GM23338 (cell line): ENCODE measurements around the gene LIMA1. TPM values are rescaled to one million over a fixed set of nuclear protein-coding genes. Genes with fewer than 3 reads are reported as not detected.

Source experiments
- ATAC-seq: fragments of 200-7000 bp; cut with Tn5 transposase; 3 replicates; pipeline ENCODE4 v1.9.1; 2020
- DNase-seq: peaks from one replicate; pipeline ENCODE4 v3.0.0-alpha.2; 2015; ENCODE audit warnings: low spot score
- H2AFZ ChIP-seq: fragments of 200-600 bp; sonication (generic); 2 replicates; pipeline ENCODE4 v1.8.0; 2016; ENCODE audit warnings: antibody characterized with exemption, mild to moderate bottlenecking, moderate library complexity
- H3F3A ChIP-seq: fragments of 200-600 bp; sonication (generic); replicated peaks from 2 replicates; pipeline ENCODE4 v1.8.0; 2017; ENCODE audit warnings: antibody characterized with exemption, mixed run types, low read depth
- H3K27ac ChIP-seq: fragments of 200-600 bp; sonication (generic); 2 replicates; pipeline ENCODE4 v1.6.1; 2016; ENCODE audit warnings: low read depth
- H3K27me3 ChIP-seq: fragments of 200-600 bp; sonication (generic); 2 replicates; pipeline ENCODE4 v1.8.0; 2016; ENCODE audit warnings: mild to moderate bottlenecking, mixed run types, moderate library complexity; ENCODE audit not compliant: insufficient read depth
- H3K36me3 ChIP-seq: fragments of 200-600 bp; sonication (generic); 2 replicates; pipeline ENCODE4 v1.8.0; 2016; ENCODE audit warnings: mild to moderate bottlenecking; ENCODE audit not compliant: insufficient read depth
- H3K4me1 ChIP-seq: fragments of 200-600 bp; sonication (generic); 2 replicates; pipeline ENCODE4 v1.8.0; 2016; ENCODE audit warnings: mild to moderate bottlenecking, moderate library complexity; ENCODE audit not compliant: insufficient read depth
- H3K4me2 ChIP-seq: fragments of 200-600 bp; sonication (generic); 2 replicates; pipeline ENCODE4 v1.7.1; 2017; ENCODE audit warnings: mixed run types
- H3K4me3 ChIP-seq: fragments of 200-600 bp; sonication (generic); 2 replicates; pipeline ENCODE4 v1.6.1; 2016; ENCODE audit warnings: mixed run types
- H3K79me2 ChIP-seq: fragments of 200-600 bp; sonication (generic); replicated peaks from 2 replicates; pipeline ENCODE4 v1.8.0; 2017; ENCODE audit warnings: mild to moderate bottlenecking; ENCODE audit not compliant: insufficient read depth
- H3K9me2 ChIP-seq: fragments of 200-600 bp; sonication (generic); 2 replicates; pipeline ENCODE4 v1.8.0; 2017; ENCODE audit not compliant: insufficient read depth
- H4K20me1 ChIP-seq: fragments of 200-600 bp; sonication (generic); replicated peaks from 2 replicates; pipeline ENCODE4 v1.8.0; 2017; ENCODE audit warnings: mild to moderate bottlenecking; ENCODE audit not compliant: insufficient read depth
- H3K27ac Mint-ChIP-seq: 2 replicates; pipeline ENCODE4 v1.8.0; 2020; ENCODE audit warnings: inconsistent platforms, mild to moderate bottlenecking, moderate library complexity, mixed read lengths
- H3K27me3 Mint-ChIP-seq: 3 replicates; pipeline ENCODE4 v1.8.0; 2022; ENCODE audit warnings: low read depth, mild to moderate bottlenecking, moderate library complexity, mixed read lengths, inconsistent platforms; ENCODE audit not compliant: insufficient read depth, poor library complexity
- H3K36me3 Mint-ChIP-seq: 3 replicates; pipeline ENCODE4 v1.8.0; 2021; ENCODE audit warnings: low read depth, mild to moderate bottlenecking, inconsistent platforms, moderate library complexity, mixed read lengths
- H3K4me1 Mint-ChIP-seq: 3 replicates; pipeline ENCODE4 v1.8.0; 2020; ENCODE audit warnings: mild to moderate bottlenecking, inconsistent platforms, mixed read lengths
- H3K4me3 Mint-ChIP-seq: 3 replicates; pipeline ENCODE4 v1.8.0; 2021; ENCODE audit warnings: moderate library complexity, mild to moderate bottlenecking, inconsistent platforms, mixed read lengths
- H3K9me3 Mint-ChIP-seq: 3 replicates; pipeline ENCODE4 v1.8.0; 2020; ENCODE audit warnings: moderate library complexity, mild to moderate bottlenecking, inconsistent platforms, mixed read lengths
- CREB1 ChIP-seq: fragments of 250-450 bp; sonication (Bioruptor Pico); IDR thresholded peaks from 2 replicates; pipeline ENCODE4 v1.5.0; 2020; ENCODE audit warnings: low read depth, mild to moderate bottlenecking, moderate library complexity
- EZH2 ChIP-seq: fragments of 200-600 bp; sonication (generic); IDR thresholded peaks from one replicate; pipeline ENCODE4 v1.8.0; 2017; ENCODE audit warnings: antibody characterized with exemption, mild to moderate bottlenecking, low read depth; ENCODE audit not compliant: unreplicated experiment
- EZH2phosphoT487 ChIP-seq: fragments of 200-600 bp; sonication (generic); IDR thresholded peaks from one replicate; pipeline ENCODE4 v1.8.1; 2018; ENCODE audit warnings: antibody characterized with exemption; ENCODE audit not compliant: unreplicated experiment
- NANOG ChIP-seq: IDR thresholded peaks from 2 replicates; pipeline ENCODE4 v1.6.1; 2016; ENCODE audit warnings: antibody characterized with exemption, borderline replicate concordance
- STAT1 ChIP-seq: IDR thresholded peaks from one replicate; pipeline ENCODE4 v1.6.1; 2016; ENCODE audit warnings: antibody characterized with exemption; ENCODE audit not compliant: unreplicated experiment
- ZNF114 ChIP-seq: fragments of 250-450 bp; sonication (Bioruptor Pico); IDR thresholded peaks from 2 replicates; pipeline ENCODE4 v1.5.0; 2020; ENCODE audit warnings: mild to moderate bottlenecking, moderate library complexity
- ZNF331 ChIP-seq: fragments of 250-450 bp; sonication (Bioruptor Pico); IDR thresholded peaks from 2 replicates; pipeline ENCODE4 v1.5.0; 2020; ENCODE audit warnings: low read depth, mild to moderate bottlenecking, moderate library complexity
- polyA plus RNA-seq: library from polyadenylated mRNA; unstranded; fragments of >200 nt; fragmentation: Nextera tagmentation; extraction: Ambion mirVana; gene quantifications from 2 replicates; pipeline ENCODE4 v1.2.1, GENCODE V29; 2016
- total RNA-seq: library from RNA; depleted of rRNA; stranded (reverse); fragments of >200 nt; shearing (Covaris generic); gene quantifications from 2 replicates; pipeline ENCODE4 v1.2.3, GENCODE V29; 2014
- TF ChIP-seq, protein P1 (sequence below): fragments of 250-450 bp; sonication (Bioruptor Pico); IDR thresholded peaks from 2 replicates; pipeline ENCODE4 v1.5.0; 2020; ENCODE audit warnings: mild to moderate bottlenecking, moderate library complexity
- TF ChIP-seq, protein P2 (sequence below): IDR thresholded peaks from one replicate; pipeline ENCODE4 v1.6.1; 2018; ENCODE audit warnings: antibody characterized with exemption; ENCODE audit not compliant: unreplicated experiment
- TF ChIP-seq, protein P3 (sequence below), 2 experiments: fragments of 200-600 bp in 1 of 2; sonication (generic) in 1 of 2; conservative IDR thresholded peaks; 2 replicates each; pipeline versions ENCODE4 v1.5.1 to v1.6.1; 2016 to 2017; ENCODE audit warnings: antibody characterized with exemption in 2 of 2, low read depth in 2 of 2, mild to moderate bottlenecking in 2 of 2, moderate library complexity in 1 of 2

The LIMA1 gene
- total and polyA plus RNA-seq, 2 experiments from 2014 or later, result 27.7 to 29.6 TPM

DNA sequence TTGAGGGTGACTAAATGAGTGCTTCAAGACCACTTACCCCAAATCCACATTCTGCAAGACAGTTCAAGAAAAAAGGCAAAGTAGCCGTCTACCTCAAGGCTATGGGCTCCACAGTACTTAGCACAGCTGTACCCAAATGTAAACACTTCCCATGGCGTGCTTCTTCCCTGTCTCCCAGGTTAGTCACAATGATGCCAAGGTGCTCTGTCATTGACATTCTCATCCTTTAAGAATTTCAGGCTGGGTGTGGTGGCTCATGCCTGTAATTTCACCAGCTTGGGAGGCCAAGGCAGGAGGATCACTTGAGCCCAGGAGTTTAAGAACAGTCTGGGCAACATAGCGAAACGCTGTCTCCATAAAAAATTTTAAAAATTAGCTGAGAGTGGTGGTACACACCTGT, 64.9 kb downstream of the LIMA1 start (continued):
- TF ChIP-seq, protein P1, sequence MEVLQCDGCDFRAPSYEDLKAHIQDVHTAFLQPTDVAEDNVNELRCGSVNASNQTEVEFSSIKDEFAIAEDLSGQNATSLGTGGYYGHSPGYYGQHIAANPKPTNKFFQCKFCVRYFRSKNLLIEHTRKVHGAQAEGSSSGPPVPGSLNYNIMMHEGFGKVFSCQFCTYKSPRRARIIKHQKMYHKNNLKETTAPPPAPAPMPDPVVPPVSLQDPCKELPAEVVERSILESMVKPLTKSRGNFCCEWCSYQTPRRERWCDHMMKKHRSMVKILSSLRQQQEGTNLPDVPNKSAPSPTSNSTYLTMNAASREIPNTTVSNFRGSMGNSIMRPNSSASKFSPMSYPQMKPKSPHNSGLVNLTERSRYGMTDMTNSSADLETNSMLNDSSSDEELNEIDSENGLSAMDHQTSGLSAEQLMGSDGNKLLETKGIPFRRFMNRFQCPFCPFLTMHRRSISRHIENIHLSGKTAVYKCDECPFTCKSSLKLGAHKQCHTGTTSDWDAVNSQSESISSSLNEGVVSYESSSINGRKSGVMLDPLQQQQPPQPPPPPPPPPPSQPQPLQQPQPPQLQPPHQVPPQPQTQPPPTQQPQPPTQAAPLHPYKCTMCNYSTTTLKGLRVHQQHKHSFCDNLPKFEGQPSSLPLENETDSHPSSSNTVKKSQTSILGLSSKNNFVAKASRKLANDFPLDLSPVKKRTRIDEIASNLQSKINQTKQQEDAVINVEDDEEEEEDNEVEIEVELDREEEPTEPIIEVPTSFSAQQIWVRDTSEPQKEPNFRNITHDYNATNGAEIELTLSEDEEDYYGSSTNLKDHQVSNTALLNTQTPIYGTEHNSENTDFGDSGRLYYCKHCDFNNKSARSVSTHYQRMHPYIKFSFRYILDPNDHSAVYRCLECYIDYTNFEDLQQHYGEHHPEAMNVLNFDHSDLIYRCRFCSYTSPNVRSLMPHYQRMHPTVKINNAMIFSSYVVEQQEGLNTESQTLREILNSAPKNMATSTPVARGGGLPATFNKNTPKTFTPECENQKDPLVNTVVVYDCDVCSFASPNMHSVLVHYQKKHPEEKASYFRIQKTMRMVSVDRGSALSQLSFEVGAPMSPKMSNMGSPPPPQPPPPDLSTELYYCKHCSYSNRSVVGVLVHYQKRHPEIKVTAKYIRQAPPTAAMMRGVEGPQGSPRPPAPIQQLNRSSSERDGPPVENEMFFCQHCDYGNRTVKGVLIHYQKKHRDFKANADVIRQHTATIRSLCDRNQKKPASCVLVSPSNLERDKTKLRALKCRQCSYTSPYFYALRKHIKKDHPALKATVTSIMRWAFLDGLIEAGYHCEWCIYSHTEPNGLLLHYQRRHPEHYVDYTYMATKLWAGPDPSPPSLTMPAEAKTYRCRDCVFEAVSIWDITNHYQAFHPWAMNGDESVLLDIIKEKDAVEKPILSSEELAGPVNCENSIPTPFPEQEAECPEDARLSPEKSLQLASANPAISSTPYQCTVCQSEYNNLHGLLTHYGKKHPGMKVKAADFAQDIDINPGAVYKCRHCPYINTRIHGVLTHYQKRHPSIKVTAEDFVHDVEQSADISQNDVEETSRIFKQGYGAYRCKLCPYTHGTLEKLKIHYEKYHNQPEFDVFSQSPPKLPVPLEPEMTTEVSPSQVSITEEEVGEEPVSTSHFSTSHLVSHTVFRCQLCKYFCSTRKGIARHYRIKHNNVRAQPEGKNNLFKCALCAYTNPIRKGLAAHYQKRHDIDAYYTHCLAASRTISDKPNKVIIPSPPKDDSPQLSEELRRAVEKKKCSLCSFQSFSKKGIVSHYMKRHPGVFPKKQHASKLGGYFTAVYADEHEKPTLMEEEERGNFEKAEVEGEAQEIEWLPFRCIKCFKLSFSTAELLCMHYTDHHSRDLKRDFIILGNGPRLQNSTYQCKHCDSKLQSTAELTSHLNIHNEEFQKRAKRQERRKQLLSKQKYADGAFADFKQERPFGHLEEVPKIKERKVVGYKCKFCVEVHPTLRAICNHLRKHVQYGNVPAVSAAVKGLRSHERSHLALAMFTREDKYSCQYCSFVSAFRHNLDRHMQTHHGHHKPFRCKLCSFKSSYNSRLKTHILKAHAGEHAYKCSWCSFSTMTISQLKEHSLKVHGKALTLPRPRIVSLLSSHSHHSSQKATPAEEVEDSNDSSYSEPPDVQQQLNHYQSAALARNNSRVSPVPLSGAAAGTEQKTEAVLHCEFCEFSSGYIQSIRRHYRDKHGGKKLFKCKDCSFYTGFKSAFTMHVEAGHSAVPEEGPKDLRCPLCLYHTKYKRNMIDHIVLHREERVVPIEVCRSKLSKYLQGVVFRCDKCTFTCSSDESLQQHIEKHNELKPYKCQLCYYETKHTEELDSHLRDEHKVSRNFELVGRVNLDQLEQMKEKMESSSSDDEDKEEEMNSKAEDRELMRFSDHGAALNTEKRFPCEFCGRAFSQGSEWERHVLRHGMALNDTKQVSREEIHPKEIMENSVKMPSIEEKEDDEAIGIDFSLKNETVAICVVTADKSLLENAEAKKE (CRISPR knock-in tag), result no peak
- TF ChIP-seq NANOG (no peak), CREB1 (no peak), STAT1 (no peak)
- TF ChIP-seq, protein P2, sequence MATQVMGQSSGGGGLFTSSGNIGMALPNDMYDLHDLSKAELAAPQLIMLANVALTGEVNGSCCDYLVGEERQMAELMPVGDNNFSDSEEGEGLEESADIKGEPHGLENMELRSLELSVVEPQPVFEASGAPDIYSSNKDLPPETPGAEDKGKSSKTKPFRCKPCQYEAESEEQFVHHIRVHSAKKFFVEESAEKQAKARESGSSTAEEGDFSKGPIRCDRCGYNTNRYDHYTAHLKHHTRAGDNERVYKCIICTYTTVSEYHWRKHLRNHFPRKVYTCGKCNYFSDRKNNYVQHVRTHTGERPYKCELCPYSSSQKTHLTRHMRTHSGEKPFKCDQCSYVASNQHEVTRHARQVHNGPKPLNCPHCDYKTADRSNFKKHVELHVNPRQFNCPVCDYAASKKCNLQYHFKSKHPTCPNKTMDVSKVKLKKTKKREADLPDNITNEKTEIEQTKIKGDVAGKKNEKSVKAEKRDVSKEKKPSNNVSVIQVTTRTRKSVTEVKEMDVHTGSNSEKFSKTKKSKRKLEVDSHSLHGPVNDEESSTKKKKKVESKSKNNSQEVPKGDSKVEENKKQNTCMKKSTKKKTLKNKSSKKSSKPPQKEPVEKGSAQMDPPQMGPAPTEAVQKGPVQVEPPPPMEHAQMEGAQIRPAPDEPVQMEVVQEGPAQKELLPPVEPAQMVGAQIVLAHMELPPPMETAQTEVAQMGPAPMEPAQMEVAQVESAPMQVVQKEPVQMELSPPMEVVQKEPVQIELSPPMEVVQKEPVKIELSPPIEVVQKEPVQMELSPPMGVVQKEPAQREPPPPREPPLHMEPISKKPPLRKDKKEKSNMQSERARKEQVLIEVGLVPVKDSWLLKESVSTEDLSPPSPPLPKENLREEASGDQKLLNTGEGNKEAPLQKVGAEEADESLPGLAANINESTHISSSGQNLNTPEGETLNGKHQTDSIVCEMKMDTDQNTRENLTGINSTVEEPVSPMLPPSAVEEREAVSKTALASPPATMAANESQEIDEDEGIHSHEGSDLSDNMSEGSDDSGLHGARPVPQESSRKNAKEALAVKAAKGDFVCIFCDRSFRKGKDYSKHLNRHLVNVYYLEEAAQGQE, result no peak

DNA sequence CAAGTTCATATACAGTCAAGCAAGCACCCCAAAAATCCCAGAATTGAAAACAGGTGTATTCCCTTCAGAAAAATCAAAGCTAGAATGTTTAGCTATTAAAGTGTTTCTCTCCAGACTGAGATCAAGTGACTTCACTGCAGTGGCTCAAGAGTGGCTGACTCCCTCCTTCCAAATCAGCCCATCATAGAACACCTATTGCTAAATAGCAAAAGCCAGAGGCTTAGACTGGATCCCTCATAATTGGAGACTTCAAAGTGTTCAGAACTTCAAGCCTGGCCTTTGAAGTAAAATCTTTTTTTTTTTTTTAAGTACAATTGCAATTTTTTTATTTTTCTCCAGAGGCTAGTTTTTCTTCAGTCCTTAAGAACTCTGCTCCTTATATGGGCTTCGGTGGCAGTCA, 66.1 kb downstream of the LIMA1 start:
- Histone ChIP-seq H3K4me2 (no peak overlapping the region), H3K27me3 (no peaks in the 10 kb centered on the region), H4K20me1 (peaks cover 5% of the 10 kb centered on the region), H3F3A (no peaks in the 10 kb centered on the region), H2AFZ (no peak overlapping the region), H3K9me2 (no peaks in the 10 kb centered on the region), H3K4me1 (peaks cover 14% of the 10 kb centered on the region; the same call in 1 of the 2 replicates), H3K79me2 (peaks cover 92% of the 10 kb centered on the region), H3K36me3 (no peaks in the 10 kb centered on the region), H3K4me3 (no peak overlapping the region), H3K27ac (no peak overlapping the region)
- Mint-ChIP-seq H3K4me3 (no peak overlapping the region), H3K9me3 (no peaks in the 10 kb centered on the region; the same call in 2 of the 3 replicates), H3K27ac (peak overlapping the region; percentile 79; the same call in 1 of the 2 replicates), H3K36me3 (peaks cover 12% of the 10 kb centered on the region), H3K27me3 (no peaks in the 10 kb centered on the region), H3K4me1 (peaks cover 7% of the 10 kb centered on the region; the same call in 2 of the 3 replicates)
- no peak for DNase-seq
- ATAC-seq, result no peak
- TF ChIP-seq CREB1 (no peak), ZNF331 (CRISPR knock-in tag) (no peak), STAT1 (no peak), ZNF114 (no peak), EZH2phosphoT487 (no peak), EZH2 (no peak)
- TF ChIP-seq, protein P2, result no peak
- TF ChIP-seq, protein P3, sequence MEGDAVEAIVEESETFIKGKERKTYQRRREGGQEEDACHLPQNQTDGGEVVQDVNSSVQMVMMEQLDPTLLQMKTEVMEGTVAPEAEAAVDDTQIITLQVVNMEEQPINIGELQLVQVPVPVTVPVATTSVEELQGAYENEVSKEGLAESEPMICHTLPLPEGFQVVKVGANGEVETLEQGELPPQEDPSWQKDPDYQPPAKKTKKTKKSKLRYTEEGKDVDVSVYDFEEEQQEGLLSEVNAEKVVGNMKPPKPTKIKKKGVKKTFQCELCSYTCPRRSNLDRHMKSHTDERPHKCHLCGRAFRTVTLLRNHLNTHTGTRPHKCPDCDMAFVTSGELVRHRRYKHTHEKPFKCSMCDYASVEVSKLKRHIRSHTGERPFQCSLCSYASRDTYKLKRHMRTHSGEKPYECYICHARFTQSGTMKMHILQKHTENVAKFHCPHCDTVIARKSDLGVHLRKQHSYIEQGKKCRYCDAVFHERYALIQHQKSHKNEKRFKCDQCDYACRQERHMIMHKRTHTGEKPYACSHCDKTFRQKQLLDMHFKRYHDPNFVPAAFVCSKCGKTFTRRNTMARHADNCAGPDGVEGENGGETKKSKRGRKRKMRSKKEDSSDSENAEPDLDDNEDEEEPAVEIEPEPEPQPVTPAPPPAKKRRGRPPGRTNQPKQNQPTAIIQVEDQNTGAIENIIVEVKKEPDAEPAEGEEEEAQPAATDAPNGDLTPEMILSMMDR (conservative IDR thresholded peaks at IDR 0.05; ENCODE audit: low read depth in 2 of 2), result no peak
